CD1c-positive myeloid dendritic cell (primary cell): ENCODE measurements around the gene SLC43A1.

Experiments
- DNase-seq: peaks from one replicate; pipeline ENCODE4 v3.0.0-alpha.2; 2016; ENCODE audit errors: extremely low spot score

Gene SLC43A1

DNA sequence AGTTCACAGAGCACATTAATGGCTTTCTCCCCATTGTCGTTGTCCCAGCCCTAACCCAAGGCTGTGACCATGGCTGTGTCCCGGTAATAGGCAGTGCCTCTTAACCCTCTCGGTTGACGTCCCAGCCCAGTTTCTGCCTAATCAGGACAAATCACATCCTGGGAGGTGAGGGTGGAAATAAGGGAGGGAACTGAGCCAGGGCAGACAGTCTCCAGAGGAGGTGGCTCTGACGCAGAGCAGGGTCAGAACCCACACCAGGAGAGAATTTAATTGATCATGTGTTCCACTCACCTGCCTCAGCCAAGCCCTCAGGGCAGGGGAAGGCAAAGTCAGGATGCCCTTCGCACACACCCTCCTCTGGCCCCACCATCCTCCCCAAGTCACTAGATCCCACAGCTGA lies 17.0 kb downstream of the SLC43A1 start:
- DNase-seq, result no peak

DNA sequence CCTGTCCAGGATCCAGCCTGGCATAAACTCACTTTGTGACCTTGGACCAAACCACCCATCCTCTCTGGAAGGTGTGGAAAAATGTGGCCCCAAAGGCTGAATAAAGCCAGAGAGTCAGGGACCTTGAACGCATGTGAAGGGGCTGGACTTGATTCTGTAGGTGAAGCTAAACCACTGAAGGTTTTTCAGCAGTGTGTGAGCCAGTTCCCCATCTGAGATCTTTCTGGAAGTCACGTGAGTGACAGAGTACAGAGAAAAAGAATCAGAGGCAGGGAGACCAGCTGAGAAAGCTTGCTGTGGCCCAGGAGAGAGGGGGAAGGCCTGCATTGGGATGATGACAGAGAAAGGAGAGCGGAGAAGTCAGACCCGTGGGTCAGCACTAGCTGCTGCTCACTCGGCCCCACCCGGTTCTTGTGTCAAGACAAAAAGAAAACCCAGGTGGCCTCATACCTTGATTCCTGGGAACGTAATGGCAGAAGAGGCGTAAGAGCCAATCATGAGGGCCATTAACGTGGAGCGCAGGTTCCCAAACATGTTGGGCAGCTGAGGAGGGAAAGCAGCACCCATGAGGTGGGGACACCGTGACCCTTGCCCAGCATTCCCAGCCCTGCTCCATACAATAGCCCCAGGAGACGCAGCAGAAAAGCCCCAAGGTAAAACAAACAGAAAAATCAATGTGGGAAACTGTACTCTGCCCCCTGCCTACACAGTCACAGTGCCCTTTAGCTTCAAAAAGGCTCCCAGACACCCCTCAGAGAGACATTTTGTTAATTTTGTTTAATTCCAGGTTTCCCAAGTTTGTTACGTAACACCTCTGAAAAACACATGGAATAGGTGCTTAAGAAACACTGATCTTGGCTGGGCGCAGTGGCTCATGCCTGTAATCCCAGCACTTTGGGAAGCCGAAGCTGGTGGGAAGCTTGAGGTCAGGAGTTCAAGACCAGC lies 17.9 kb downstream of the SLC43A1 start:
- no peak for DNase-seq

DNA sequence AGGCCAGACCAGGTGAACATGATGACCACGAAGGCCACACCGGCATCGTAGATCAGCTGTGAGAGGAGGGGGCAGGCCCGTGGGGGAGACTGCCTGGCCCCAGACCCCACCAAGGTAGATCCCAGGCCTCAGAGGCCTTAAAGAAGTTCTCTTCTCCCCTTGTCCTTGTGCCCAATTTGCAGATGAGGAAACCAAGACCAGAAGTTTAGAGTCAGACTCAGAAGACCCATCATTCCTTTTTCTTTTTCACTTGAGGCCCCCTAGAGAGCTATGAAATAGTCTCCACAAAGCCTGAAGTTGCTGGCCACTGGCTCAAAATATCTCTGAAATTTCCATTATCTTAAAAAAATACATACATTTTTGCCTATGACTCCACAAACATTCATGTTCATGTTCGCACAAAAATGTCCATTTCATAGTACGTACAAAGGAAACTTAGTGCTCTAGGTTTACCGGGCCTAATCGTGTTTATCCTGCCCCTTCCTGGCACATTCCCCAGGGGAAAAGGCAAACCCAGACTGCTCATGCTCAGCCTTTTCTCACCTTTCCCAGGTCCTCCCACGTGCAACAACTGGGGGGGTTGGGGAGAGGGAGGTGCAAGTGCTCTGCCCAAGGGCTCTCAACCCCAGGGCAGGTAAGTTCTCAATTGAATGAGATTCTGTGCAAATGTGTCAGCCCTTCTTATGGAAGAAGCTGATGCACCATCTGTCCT lies 19.2 kb downstream of the SLC43A1 start:
- DNase-seq, result no peak

DNA sequence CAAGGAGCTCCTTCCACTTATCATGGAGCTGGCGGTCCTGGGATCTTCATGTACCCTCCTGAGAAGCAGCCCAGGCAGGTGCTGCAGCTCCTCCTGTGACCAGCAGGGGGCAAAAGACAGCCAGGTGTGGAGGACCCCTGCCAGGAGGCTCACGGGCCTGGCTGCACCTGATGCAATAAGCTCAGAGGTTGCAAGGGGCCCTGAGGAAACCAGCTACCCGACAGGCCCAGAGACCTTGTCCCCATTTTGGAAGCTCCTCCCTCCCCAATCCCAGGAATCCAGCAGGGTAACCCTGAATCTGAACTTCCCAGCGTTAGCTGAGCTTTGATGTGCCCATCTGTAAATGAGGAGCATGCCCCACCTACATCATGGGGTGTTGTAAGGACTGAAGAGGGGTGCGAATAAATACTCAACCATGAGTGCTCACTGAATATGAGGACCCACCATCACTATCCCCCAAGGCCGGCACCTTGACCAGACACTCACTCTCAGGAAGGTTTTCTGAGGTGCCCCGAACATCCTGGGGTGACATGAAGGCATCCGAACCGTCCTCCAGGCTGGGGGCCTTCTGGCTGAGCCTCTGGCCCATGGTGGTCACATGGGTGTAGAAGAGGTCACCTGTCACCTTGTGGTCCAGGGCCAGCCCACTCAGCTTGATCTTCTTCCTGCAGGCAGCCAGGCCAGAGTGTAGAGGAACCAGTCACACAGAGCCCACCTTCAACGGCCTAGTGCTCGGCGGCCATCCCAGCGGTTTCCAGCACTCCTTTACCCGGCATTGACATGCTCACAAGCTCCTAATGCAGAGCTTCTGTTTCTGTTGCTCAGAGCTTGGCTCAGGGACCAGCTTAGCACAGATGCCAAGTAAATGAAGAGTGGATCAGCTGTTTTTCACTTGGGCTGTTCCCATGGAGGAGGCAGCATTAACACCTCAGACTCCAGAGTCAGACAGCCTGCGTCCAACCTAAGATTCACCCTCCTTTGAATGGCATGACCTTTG lies 21.7 kb downstream of the SLC43A1 start:
- DNase-seq, result peak; percentile 51

DNA sequence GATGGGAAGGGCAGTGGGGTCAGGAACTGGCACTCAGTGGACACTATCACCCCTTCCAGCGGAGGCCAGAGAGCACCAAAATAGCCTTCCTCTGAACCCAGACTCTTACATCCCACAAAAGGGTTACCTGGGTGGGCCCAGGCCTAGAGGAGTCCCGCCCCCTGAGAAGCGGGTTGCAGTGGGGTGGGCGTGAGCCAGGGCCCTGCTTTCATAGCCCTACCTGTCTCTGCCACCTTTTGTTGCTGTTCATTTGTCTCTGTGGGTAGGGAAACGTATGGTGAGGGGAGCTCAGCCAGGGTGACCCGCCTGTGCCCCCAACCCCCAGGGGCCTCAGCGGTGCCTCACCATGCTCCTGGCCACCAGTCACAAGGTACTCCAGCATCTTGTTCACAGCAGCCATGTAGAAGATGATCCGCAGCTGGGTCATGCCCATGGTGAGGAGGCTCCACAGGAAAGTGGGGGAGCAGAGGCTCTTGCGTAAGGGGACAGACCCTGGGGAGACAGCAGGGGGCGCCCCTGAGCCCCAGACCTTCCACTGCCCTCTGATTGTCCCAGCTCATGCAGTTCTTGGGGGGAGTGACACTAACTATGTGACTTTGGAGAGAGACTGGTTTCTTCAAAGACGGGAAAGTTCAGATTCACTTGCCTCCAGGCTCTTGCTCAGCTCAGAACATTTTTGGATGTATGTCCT lies 24.0 kb downstream of the SLC43A1 start:
- peak; percentile 65 for DNase-seq

DNA sequence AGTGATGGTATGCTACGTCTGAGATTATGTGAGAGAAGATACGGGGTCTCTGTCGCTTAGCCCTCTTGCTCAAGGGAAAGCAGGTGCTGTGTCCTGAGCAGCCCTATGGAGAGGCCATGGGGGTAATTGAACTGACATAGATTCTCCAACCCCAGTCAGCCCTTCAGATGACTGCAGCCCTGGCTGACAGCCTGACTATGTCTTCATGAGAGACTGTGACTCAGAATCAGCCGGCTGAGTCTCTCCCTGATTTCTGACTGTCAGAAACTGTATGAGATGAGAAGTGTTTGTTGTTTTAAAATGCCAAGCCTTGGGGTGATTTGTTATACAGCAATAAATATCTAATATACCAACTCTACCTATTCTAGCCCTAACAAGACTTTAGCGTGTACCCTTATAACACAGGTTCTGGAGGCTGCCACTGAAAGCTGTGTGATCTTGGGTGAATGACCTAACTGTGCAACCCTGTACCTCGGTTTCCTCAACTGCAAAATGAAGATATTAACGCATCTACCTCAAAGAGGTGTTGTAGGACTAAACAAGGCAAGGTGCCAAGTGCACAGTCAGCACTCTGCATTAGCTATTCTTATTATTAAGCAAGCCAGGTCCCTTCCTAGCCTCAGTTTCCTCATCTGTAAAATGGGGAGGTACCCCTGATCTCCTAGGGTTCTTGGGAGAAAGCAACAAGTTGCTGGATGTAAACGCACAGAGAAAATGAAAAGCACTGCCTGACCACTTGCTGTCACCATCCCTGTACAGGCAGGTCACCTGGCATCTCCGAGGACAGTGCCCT lies 24.9 kb downstream of the SLC43A1 start:
- no peak for DNase-seq

DNA sequence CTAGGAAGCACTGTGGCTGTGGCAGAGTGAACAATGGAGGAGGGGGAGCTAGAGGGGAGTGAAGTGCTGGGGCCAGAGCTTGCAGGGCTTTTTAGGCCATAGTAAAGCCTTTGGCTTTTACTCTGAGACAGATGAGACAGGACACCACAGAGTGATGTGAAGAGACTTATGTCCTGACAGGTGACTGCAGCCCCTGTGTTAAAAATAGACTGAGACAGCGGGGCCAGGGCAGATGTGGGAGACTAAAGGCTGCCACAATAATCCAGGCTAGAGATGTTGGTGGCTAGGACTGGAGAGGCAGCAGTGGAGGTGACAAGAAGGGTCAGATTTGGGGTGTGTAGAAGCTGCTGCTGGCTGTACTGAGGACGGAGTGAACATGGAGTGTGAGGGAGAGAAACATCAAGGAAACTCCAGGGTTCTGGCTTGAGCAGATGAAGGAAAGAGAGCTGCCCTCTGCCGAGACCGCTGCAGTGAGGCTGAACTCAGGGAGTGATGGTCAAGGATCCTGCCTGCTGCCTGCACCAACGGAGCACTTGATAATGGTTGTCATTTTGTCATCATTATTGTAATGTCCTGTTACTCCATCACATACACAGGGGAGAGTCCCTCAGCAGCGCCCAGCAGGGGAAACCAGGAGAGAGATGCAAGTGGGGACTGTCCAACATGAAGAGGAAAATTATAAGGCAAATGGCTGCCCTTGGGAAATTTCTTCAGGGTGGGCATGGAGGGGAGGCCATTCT lies 27.4 kb downstream of the SLC43A1 start:
- DNase-seq, result no peak

DNA sequence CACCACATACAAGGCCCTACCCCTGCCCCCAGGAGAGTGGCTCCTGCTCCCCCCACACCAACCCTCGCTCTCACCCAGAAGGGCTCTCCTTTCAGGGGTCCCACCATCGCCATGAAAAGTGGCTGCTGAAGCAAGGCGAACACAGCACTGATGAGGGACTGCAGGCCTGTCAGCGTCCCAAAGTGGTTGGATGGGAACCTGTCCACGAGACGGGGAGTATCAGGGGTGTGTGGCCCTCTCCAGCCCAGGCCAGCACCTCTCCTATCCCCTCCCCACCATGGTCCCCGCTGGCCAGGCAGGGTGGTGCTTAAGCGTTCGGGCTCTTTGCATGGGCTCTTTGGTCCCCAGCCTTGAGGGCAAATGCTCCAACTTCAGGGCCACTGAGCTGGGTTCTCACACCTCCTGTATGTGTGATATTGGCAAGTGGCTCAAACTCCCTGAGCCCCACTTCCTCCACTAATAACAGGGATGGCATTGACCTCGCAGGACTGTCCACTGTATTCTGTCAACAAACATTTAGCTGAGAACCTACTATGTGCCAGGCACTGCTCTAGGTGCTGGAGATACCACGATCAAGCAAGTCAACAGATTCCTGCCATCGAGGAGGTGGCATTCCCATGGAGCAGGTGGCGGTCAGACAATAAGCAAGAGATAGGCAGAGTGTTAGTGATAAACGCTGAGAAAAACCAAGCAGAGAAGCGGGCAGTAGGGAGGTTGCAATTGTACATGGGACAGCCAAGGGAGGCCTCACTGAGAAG lies 28.3 kb downstream of the SLC43A1 start:
- no peak for DNase-seq

DNA sequence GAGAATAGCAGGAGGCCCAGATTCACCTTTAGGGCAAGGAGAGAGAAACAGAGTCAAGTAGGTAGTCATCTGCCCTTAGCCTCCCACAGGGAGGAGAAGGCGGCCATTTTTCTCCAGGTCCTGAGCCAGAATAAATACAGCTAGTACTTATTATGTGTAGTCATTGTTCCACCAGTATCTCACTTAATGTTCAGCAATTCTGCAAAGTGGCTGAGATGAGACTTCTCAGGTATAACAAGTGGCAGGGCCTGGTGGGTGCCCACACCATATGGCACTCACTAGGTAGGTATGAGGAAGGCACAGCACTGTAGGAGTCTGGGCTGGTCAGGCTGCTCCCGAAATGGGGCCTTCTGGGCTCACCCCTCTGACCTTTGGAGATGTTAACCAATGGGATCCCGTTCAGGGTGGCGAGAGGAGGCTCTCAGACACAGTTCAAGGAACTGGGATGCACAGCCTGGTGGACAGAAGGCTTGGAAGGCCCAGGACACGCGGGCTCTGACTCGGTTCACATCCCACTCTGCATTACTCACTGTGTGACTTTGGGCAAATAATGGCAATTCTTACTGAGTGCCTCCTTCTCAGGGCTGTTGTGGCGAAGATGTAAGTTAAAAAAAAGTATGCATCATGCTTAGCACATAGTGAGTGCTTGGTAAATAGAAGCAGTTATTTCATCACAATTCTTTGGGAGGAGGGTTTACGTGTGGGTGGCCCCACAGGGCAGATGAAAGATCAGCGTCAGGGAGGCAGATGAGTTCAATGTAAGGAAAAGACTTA lies 30.1 kb downstream of the SLC43A1 start:
- peak; percentile 86 for DNase-seq

DNA sequence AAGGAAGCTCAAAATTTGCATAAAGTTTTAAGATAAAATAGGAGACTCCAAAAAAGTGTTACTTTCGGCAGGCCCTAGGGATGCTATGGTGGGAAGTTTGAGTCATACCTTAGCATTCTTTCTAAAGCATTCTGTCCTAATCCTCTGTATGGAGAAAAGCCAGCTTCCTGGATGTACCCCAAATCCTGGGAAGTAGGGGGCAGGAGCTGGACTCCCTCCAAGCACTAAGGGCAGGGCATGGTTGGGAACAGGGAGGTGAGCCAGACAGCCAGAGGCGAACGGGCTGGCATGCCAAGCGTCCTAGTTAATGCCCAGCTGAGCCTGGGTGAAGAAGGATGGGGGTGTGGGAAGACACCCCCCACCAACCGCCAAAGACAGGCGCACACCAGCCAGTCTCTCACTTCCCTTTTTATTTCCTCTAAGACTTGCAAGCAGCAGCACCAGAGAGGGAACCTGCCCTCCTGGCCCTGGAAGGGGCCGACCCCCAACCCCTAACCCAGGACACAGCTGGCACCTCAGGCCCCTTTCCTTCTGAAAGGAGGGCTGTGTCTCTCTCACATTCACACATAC lies 31.3 kb downstream of the SLC43A1 start:
- DNase-seq, result peak; percentile 73

DNA sequence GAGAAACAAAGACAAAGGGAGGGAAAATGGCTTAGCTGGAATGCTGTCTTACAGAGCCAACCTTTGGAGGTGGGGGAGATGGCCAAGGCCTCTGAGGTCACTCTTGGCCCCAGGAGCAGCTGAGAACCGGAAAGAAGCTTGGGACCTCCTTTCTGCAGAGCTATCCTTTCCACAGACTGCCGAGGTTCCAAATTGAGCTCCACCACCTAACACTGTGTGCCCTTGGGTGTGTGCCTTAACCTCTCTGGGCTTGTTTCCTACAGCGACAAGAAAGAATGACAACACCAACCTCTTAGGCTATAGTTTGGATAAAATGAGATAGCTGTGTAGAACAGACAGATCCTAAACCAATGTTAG lies 32.0 kb downstream of the SLC43A1 start:
- DNase-seq, result no peak

DNA sequence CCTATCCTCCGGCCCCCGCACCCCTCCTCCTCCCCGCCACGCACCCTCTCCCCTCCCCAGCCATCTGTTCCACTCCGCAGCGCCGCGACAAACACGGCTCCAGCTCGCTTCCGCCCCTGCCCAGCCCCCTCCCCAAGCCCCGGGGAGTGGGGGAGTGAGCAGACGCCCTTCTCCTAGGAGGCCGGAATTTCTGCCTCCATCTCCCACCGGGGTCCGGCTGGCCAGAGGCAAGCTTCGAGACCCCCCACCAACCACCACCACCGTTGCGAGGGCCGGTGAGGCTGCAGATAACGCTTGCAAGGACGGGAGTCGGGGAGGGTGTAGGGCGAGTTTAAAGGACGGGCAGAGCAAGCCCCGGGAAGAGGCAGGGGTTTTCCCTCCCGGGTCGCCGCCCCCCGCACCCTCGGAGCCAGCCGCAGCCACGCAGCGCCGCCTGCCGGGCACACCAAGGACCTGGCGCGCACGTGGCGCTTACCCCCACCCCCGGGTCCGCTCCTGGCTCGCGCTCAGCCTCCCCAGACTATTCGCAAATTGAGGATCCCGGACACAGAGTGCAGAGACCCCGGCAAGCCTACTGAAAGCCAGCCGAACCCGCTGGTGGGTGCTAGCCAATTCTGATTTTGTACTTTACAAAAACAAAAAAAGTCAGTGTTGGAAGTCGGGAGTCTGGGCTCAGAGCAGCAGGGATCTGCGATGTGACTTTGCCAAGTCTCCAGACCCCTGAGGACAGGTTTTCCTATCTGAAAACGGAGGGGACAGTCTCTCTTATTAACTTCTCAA lies 32.5 kb downstream of the SLC43A1 start:
- peak; percentile 59 for DNase-seq

DNA sequence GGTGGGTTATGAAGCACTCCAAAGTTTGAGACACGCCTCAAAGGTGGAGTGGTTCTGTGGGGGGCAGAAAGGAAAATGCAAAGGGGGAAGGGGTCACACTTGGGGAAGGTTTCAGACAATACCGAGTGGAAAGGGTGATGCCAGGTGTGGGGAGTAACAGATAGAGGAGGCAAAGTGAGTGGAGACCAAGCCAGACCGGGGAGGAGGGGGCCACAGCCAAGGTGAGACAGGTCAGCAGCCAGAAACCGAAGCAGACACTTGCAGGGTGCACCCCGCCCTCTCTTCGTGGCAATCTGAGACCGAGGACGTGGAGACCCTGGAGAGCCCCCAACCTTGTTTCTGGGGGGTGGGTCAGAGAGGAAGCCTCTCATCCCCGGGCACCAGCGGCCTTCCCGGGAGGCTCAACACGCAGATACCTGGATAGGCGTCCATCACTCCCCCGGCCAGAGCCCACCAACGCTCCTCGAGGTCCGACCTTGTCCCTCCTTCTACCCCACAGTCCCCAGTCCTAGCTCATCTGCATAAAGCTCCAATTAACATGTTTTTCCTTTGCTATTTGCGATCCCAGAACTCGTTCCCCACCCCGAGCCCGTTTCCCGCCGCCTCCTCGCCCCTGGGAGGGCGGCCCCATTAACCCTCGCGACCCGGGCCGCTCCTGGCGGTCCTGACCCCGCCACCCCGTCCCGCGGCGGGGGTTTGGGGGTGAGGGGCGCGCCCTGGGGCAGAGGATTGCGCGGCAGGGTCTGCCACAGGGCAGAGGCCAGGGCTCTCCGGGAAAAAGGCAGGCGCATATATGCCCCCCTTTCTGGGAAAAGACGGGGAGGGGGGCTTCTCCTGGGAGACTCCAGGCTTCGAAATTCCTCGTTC lies 33.4 kb downstream of the SLC43A1 start:
- no peak for DNase-seq

DNA sequence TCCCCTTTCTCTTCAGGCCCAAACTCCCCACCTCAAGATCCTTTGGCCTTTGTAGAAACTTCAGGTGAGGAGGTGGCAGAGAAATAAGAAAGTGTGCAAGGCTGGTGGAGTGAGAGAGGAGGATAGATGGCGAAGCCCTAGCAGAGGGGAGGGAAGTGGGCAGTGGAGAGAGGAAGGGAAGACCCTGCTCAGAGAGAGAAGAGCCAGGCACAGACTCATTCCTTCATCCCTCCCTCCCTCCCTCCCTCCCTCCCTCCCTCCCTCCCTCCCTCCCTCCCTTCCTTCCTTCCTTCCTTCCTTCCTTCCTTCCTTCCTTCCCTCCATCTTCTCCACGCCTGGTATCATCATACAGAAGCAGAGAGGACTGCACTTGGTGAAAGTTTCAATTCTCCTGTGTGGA lies 34.2 kb downstream of the SLC43A1 start:
- DNase-seq, result no peak

DNA sequence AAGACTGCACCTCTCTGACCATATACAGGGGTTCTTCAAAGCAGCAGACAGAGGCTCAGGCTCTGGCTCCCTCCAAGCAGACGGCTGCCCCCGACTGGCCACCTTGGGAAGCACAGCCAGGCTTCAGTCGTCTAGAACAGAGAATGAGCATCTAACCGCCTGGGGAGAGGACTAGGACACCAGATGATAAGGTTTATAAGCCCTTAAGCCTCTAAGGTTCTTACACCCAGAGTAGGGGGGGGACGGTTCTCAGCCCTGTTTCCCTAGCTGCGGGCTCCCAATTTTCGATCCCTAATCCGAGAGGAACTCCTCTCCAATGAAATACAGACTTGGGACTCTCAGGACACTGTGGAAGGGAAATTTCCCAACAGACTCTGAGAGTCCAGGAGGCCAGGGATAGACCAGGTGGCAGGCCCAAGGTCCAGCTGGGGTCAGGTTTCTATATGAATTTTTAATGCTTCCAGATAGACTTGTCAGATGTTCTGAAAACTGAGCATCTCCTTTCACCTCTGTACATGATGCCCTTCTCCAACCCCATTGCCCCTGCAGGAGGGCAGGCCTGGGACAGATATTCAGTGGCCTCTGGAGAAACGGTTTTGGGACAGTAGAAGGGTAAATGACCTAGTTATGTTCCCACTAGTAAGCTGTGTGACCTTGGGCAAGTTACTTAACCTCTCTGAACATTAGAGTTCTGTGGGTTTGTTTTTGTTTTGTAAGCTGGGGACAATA lies 34.9 kb downstream of the SLC43A1 start:
- peak; percentile 70 for DNase-seq
